HepG2 (cell line): ENCODE data around the gene C19orf44. TPM values are rescaled to one million over a fixed set of nuclear protein-coding genes. Genes with fewer than 3 reads are reported as not detected.

ENCODE experiments used
- CREB1 ChIP-seq, 2 experiments: fragments of 450-650 bp in 1 of 2; IDR thresholded peaks; 2 replicates each; pipeline ENCODE4 v1.6.1; 2016 to 2017; ENCODE audit warnings: control low read depth in 1 of 2, mild to moderate bottlenecking in 1 of 2, missing compliant biosample characterization in 1 of 2, missing genetic modification characterization in 1 of 2
- FIP1L1 ChIP-seq: fragments of 200-400 bp; formaldehyde crosslinking; IDR thresholded peaks from 2 replicates; pipeline ENCODE4 v1.6.1; 2018; ENCODE audit warnings: low read depth, mild to moderate bottlenecking, low read length, moderate library complexity, borderline replicate concordance; ENCODE audit not compliant: insufficient read depth
- IRF2 ChIP-seq: IDR thresholded peaks from 2 replicates; pipeline ENCODE4 v1.6.1; 2018; ENCODE audit warnings: missing genetic modification reagents, missing compliant biosample characterization
- MYC ChIP-seq: sonication (generic); formaldehyde crosslinking; IDR thresholded peaks from 2 replicates; pipeline ENCODE4 v1.9.0; 2021; ENCODE audit warnings: missing genetic modification reagents, borderline replicate concordance
- NFKBIZ ChIP-seq: IDR thresholded peaks from 2 replicates; pipeline ENCODE4 v1.6.1; 2018; ENCODE audit warnings: missing genetic modification reagents, missing compliant biosample characterization
- POLR2G ChIP-seq: fragments of 200-400 bp; formaldehyde crosslinking; IDR thresholded peaks from 2 replicates; pipeline ENCODE4 v1.6.1; 2018; ENCODE audit warnings: mild to moderate bottlenecking, low read depth, low read length, moderate library complexity
- RFXANK ChIP-seq: IDR thresholded peaks from 2 replicates; pipeline ENCODE4 v1.6.1; 2016
- SP1 ChIP-seq, 2 experiments: fragments of 450-650 bp in 1 of 2; sonication (generic) in 1 of 2; formaldehyde crosslinking in 1 of 2; IDR thresholded peaks; 2 replicates each; pipeline versions ENCODE4 v1.4.0 to v1.6.1; 2016 to 2020; ENCODE audit warnings: missing genetic modification reagents in 1 of 2
- TGIF2 ChIP-seq: IDR thresholded peaks from 2 replicates; pipeline ENCODE4 v1.6.1; 2016; ENCODE audit warnings: control low read depth, missing compliant biosample characterization
- ZFX ChIP-seq: sonication (generic); formaldehyde crosslinking; IDR thresholded peaks from 2 replicates; pipeline ENCODE4 v1.4.0; 2020; ENCODE audit warnings: mild to moderate bottlenecking, low read depth, missing genetic modification reagents, moderate library complexity
- ZNF274 ChIP-seq: sonication (generic); formaldehyde crosslinking; IDR thresholded peaks from 2 replicates; pipeline ENCODE4 v1.5.1; 2020; ENCODE audit warnings: mild to moderate bottlenecking, missing genetic modification reagents
- ZNF598 ChIP-seq: sonication (generic); formaldehyde crosslinking; IDR thresholded peaks from 2 replicates; pipeline ENCODE4 v1.5.1; 2020; ENCODE audit warnings: mild to moderate bottlenecking, missing genetic modification reagents, borderline replicate concordance
- ZNF7 ChIP-seq: IDR thresholded peaks from 2 replicates; pipeline ENCODE4 v1.6.1; 2016; ENCODE audit warnings: missing biosample characterization, missing genetic modification reagents
- ZNF816 ChIP-seq: sonication (generic); formaldehyde crosslinking; IDR thresholded peaks from 2 replicates; pipeline ENCODE4 v1.8.0; 2022; ENCODE audit warnings: missing genetic modification reagents, mild to moderate bottlenecking, borderline replicate concordance
- polyA plus RNA-seq, 8 experiments: library from polyadenylated mRNA; depleted of rRNA in 3 of 8; stranded (reverse) in 7 of 8; unstranded in 1 of 8; fragments of >200 nt; fragmentation: Illumina TruSeq in 4 of 8; extraction: Trizol in 4 of 8; gene quantifications; 2 replicates each; pipeline versions ENCODE4 v1.2.1 to v1.2.3, GENCODE V29; 2011 to 2016; ENCODE audit warnings: low read depth in 4 of 8, missing spikeins in 1 of 8, mixed read lengths in 1 of 8; ENCODE audit not compliant: insufficient read depth in 1 of 8
- total RNA-seq, 5 experiments: library from RNA; depleted of rRNA; stranded (reverse); fragments of >200 nt; fragmentation: Illumina TruSeq; extraction: Trizol; gene quantifications; 2 replicates each; pipeline ENCODE4 v1.2.3, GENCODE V29; 2016; ENCODE audit warnings: low read depth in 1 of 5
- TF ChIP-seq, protein P1 (sequence below): IDR thresholded peaks from 2 replicates; pipeline ENCODE4 v1.6.1; 2012; ENCODE audit warnings: inconsistent platforms
- TF ChIP-seq, protein P2 (sequence below): sonication (generic); formaldehyde crosslinking; IDR thresholded peaks from 2 replicates; pipeline ENCODE4 v1.4.0; 2020; ENCODE audit warnings: missing genetic modification reagents
- TF ChIP-seq, protein P3 (sequence below): IDR thresholded peaks from 2 replicates; pipeline ENCODE4 v1.6.1; 2016
- TF ChIP-seq, protein P4 (sequence below): sonication (generic); IDR thresholded peaks from 2 replicates; pipeline ENCODE4 v1.6.1; 2016; ENCODE audit warnings: low read depth, borderline replicate concordance
- TF ChIP-seq, protein P5 (sequence below): sonication (generic); formaldehyde crosslinking; IDR thresholded peaks from 2 replicates; pipeline ENCODE4 v1.8.0; 2022; ENCODE audit warnings: mild to moderate bottlenecking, missing genetic modification reagents; ENCODE audit not compliant: insufficient replicate concordance
- TF ChIP-seq, protein P6 (sequence below): sonication (generic); formaldehyde crosslinking; IDR thresholded peaks from 2 replicates; pipeline ENCODE4 v1.5.1; 2020; ENCODE audit warnings: mild to moderate bottlenecking, moderate library complexity, missing genetic modification reagents

C19orf44 gene
- total and polyA plus RNA-seq, 2 of the 13 experiments (the other 11 are each of a cell fraction or from before 2014, with no cell fraction given): 3.2 to 4.3 TPM

DNA sequence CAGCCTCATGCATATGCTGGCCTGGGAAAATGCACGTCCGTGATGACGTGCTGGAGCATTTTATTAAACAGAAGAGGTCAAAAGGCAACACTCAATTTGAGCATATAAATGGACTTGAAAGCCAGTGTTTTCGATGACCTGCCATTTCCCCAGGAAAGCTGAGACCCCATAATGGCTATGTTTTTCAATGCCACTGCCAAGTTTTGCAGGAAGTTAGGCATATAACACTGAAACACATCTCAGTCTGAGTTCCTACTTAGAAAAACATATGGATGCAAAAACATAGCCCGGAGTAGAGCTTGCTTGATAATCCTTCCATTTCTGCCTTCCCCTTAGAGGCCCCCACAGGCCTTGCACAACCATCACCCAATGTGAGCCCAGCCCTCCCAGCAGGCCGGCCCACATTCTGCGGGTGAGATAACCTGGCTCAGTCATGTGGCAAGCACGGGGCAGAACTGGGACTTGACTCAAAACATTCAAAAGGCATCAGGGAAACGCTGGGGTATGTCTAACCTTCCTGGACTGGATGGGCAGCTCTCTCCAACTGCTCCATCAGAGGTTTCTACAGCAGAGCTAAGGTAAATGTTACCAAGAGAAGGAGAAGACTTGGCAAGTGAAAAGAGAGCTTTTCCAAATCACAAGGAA, 49.3 kb upstream of the C19orf44 start (continued):
- TF ChIP-seq ZNF816 (CRISPR knock-in tag) (peak; percentile 51; the same call in 1 of the 2 replicates), RFXANK (CRISPR knock-in tag) (no peak), NFKBIZ (CRISPR knock-in tag) (0 out of 2 replicates have a peak, but pooled peaks have one; percentile 45), CREB1 (IDR thresholded peaks at IDR 0.05) (no peak), CREB1 (CRISPR knock-in tag; IDR thresholded peaks at IDR 0.05) (no peak), IRF2 (CRISPR knock-in tag) (0 out of 2 replicates have a peak, but pooled peaks have one; percentile 65), TGIF2 (CRISPR knock-in tag) (0 out of 2 replicates have a peak, but pooled peaks have one; percentile 50), ZNF274 (CRISPR knock-in tag) (peak; percentile 31; the same call in 1 of the 2 replicates), SP1 (IDR thresholded peaks at IDR 0.05) (no peak), SP1 (CRISPR knock-in tag; IDR thresholded peaks at IDR 0.05) (0 out of 2 replicates have a peak, but pooled peaks have one; percentile 36), ZFX (peak; percentile 63), ZNF598 (0 out of 2 replicates have a peak, but pooled peaks have one; percentile 26), FIP1L1 (no peak), ZNF7 (CRISPR knock-in tag) (peak; percentile 67; the same call in 1 of the 2 replicates), MYC (CRISPR knock-in tag) (peak; percentile 51; the same call in 1 of the 2 replicates), POLR2G (no peak)
- TF ChIP-seq, protein P1, sequence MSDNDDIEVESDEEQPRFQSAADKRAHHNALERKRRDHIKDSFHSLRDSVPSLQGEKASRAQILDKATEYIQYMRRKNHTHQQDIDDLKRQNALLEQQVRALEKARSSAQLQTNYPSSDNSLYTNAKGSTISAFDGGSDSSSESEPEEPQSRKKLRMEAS: peak; percentile 79
- TF ChIP-seq, protein P2, sequence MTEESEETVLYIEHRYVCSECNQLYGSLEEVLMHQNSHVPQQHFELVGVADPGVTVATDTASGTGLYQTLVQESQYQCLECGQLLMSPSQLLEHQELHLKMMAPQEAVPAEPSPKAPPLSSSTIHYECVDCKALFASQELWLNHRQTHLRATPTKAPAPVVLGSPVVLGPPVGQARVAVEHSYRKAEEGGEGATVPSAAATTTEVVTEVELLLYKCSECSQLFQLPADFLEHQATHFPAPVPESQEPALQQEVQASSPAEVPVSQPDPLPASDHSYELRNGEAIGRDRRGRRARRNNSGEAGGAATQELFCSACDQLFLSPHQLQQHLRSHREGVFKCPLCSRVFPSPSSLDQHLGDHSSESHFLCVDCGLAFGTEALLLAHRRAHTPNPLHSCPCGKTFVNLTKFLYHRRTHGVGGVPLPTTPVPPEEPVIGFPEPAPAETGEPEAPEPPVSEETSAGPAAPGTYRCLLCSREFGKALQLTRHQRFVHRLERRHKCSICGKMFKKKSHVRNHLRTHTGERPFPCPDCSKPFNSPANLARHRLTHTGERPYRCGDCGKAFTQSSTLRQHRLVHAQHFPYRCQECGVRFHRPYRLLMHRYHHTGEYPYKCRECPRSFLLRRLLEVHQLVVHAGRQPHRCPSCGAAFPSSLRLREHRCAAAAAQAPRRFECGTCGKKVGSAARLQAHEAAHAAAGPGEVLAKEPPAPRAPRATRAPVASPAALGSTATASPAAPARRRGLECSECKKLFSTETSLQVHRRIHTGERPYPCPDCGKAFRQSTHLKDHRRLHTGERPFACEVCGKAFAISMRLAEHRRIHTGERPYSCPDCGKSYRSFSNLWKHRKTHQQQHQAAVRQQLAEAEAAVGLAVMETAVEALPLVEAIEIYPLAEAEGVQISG (CRISPR knock-in tag): 0 out of 2 replicates have a peak, but pooled peaks have one; percentile 35
- TF ChIP-seq, protein P3, sequence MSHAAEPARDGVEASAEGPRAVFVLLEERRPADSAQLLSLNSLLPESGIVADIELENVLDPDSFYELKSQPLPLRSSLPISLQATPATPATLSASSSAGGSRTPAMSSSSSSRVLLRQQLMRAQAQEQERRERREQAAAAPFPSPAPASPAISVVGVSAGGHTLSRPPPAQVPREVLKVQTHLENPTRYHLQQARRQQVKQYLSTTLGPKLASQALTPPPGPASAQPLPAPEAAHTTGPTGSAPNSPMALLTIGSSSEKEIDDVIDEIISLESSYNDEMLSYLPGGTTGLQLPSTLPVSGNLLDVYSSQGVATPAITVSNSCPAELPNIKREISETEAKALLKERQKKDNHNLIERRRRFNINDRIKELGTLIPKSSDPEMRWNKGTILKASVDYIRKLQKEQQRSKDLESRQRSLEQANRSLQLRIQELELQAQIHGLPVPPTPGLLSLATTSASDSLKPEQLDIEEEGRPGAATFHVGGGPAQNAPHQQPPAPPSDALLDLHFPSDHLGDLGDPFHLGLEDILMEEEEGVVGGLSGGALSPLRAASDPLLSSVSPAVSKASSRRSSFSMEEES: peak; percentile 91
- TF ChIP-seq, protein P4, sequence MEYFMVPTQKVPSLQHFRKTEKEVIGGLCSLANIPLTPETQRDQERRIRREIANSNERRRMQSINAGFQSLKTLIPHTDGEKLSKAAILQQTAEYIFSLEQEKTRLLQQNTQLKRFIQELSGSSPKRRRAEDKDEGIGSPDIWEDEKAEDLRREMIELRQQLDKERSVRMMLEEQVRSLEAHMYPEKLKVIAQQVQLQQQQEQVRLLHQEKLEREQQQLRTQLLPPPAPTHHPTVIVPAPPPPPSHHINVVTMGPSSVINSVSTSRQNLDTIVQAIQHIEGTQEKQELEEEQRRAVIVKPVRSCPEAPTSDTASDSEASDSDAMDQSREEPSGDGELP: peak; percentile 26; the same call in 1 of the 2 replicates
- TF ChIP-seq, protein P5, sequence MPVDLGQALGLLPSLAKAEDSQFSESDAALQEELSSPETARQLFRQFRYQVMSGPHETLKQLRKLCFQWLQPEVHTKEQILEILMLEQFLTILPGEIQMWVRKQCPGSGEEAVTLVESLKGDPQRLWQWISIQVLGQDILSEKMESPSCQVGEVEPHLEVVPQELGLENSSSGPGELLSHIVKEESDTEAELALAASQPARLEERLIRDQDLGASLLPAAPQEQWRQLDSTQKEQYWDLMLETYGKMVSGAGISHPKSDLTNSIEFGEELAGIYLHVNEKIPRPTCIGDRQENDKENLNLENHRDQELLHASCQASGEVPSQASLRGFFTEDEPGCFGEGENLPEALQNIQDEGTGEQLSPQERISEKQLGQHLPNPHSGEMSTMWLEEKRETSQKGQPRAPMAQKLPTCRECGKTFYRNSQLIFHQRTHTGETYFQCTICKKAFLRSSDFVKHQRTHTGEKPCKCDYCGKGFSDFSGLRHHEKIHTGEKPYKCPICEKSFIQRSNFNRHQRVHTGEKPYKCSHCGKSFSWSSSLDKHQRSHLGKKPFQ (CRISPR knock-in tag): no peak
- TF ChIP-seq, protein P6, sequence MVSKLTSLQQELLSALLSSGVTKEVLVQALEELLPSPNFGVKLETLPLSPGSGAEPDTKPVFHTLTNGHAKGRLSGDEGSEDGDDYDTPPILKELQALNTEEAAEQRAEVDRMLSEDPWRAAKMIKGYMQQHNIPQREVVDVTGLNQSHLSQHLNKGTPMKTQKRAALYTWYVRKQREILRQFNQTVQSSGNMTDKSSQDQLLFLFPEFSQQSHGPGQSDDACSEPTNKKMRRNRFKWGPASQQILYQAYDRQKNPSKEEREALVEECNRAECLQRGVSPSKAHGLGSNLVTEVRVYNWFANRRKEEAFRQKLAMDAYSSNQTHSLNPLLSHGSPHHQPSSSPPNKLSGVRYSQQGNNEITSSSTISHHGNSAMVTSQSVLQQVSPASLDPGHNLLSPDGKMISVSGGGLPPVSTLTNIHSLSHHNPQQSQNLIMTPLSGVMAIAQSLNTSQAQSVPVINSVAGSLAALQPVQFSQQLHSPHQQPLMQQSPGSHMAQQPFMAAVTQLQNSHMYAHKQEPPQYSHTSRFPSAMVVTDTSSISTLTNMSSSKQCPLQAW (CRISPR knock-in tag): peak; percentile 71; the same call in 1 of the 2 replicates
